Trophoblast cell (in vitro differentiated cells and primary cell): ENCODE data around the gene HIPK1.

Experiments used
- DNase-seq, 2 donors: peaks; one replicate each; pipeline ENCODE4 v3.0.0-alpha.2; 2016
- H2AFZ ChIP-seq: 2 replicates; pipeline ENCODE4 v1.6.1; 2013; ENCODE audit warnings: low read length, moderate library complexity, mild to moderate bottlenecking; ENCODE audit not compliant: insufficient read depth, poor library complexity
- H2AK5ac ChIP-seq: 2 replicates; pipeline ENCODE4 v1.6.1; 2013; ENCODE audit warnings: mild to moderate bottlenecking, low read length
- H2BK120ac ChIP-seq: 2 replicates; pipeline ENCODE4 v1.6.1; 2013; ENCODE audit warnings: low read length, mild to moderate bottlenecking, moderate library complexity; ENCODE audit not compliant: insufficient read depth, poor library complexity
- H2BK12ac ChIP-seq: 2 replicates; pipeline ENCODE4 v1.6.1; 2013; ENCODE audit warnings: mild to moderate bottlenecking, low read length, moderate library complexity
- H2BK5ac ChIP-seq: 2 replicates; pipeline ENCODE4 v1.6.1; 2013; ENCODE audit warnings: low read length, low read depth, moderate library complexity, mild to moderate bottlenecking; ENCODE audit not compliant: poor library complexity
- H3K14ac ChIP-seq: 2 replicates; pipeline ENCODE4 v1.6.1; 2013; ENCODE audit warnings: mild to moderate bottlenecking, low read length
- H3K18ac ChIP-seq: 2 replicates; pipeline ENCODE4 v1.6.1; 2013; ENCODE audit warnings: mild to moderate bottlenecking, low read length
- H3K23ac ChIP-seq: 2 replicates; pipeline ENCODE4 v1.6.1; 2013; ENCODE audit warnings: low read length
- H3K27ac ChIP-seq: 2 replicates; pipeline ENCODE4 v1.5.1; 2013; ENCODE audit warnings: low read depth, mild to moderate bottlenecking, inconsistent platforms, low read length, moderate library complexity
- H3K27me3 ChIP-seq: 2 replicates; pipeline ENCODE4 v1.6.1; 2013; ENCODE audit warnings: inconsistent platforms, mild to moderate bottlenecking, low read length, moderate library complexity; ENCODE audit not compliant: insufficient read depth
- H3K36me3 ChIP-seq, 2 experiments: 1 replicate in 1 of 2; 2 replicates in 1 of 2; pipeline ENCODE4 v1.6.1; 2013; ENCODE audit warnings: low read length in 2 of 2, mild to moderate bottlenecking in 2 of 2, moderate library complexity in 1 of 2; ENCODE audit not compliant: insufficient read depth in 2 of 2, control insufficient read depth in 1 of 2
- H3K4ac ChIP-seq: 2 replicates; pipeline ENCODE4 v1.6.1; 2013; ENCODE audit warnings: low read depth, mild to moderate bottlenecking, low read length, moderate library complexity
- H3K4me1 ChIP-seq, 2 experiments: 1 replicate in 1 of 2; 2 replicates in 1 of 2; pipeline ENCODE4 v1.6.1; 2013; ENCODE audit warnings: low read length in 2 of 2, mild to moderate bottlenecking in 2 of 2, moderate library complexity in 1 of 2; ENCODE audit not compliant: insufficient read depth in 2 of 2, control insufficient read depth in 1 of 2
- H3K4me2 ChIP-seq: 2 replicates; pipeline ENCODE4 v1.6.1; 2013; ENCODE audit warnings: inconsistent platforms, mild to moderate bottlenecking, low read length, moderate library complexity
- H3K4me3 ChIP-seq: 2 replicates; pipeline ENCODE4 v1.5.1; 2013; ENCODE audit warnings: mild to moderate bottlenecking, low read depth, low read length, inconsistent platforms
- H3K79me1 ChIP-seq: one replicate; pipeline ENCODE4 v1.6.1; 2013; ENCODE audit warnings: low read length
- H3K79me2 ChIP-seq: 2 replicates; pipeline ENCODE4 v1.6.1; 2013; ENCODE audit warnings: low read length, mild to moderate bottlenecking; ENCODE audit not compliant: control insufficient read depth, insufficient read depth, poor library complexity
- H3K9ac ChIP-seq: 2 replicates; pipeline ENCODE4 v1.6.1; 2013; ENCODE audit warnings: mild to moderate bottlenecking, low read length
- H3K9me3 ChIP-seq: 2 replicates; pipeline ENCODE4 v1.6.1; 2013; ENCODE audit warnings: low read depth, mild to moderate bottlenecking, control low read depth, inconsistent platforms, low read length; ENCODE audit not compliant: insufficient read depth
- H4K12ac ChIP-seq: 2 replicates; pipeline ENCODE4 v1.6.1; 2013; ENCODE audit warnings: low read depth, mild to moderate bottlenecking, low read length, moderate library complexity
- H4K8ac ChIP-seq: 2 replicates; pipeline ENCODE4 v1.6.1; 2013; ENCODE audit warnings: low read depth, mild to moderate bottlenecking, low read length, moderate library complexity
- H4K91ac ChIP-seq: one replicate; pipeline ENCODE4 v1.6.1; 2013; ENCODE audit warnings: low read depth, mild to moderate bottlenecking, low read length, moderate library complexity
- WGBS: extraction: QIAGEN DNeasy Blood & Tissue Kit; methylation state at CpG from one replicate; pipeline ENCODE4 v1.1.7; 2013; ENCODE audit warnings: missing lambda C conversion rate; ENCODE audit not compliant: insufficient read length, insufficient coverage; ENCODE audit errors: extremely low coverage; 5-methylcytosine and 5-hydroxymethylcytosine counted together

The HIPK1 gene

GRCh38 chr1:113999799-114000198 is 70.7 kb downstream of the HIPK1 start:
- H2BK120ac ChIP-seq: no peak overlapping the region
- H2BK12ac ChIP-seq: no peak overlapping the region
- no peak overlapping the region for H2AK5ac ChIP-seq
- no peak overlapping the region for H4K12ac ChIP-seq
- no peak overlapping the region for H3K4me2 ChIP-seq
- no peaks in the 10 kb centered on the region for H3K79me2 ChIP-seq
- no peak overlapping the region for H3K14ac ChIP-seq
- H2BK5ac ChIP-seq: no peak overlapping the region
- no peak overlapping the region for H3K4me3 ChIP-seq
- no peak overlapping the region for H3K4ac ChIP-seq
- no peak for DNase-seq
- no peaks in the 10 kb centered on the region for H3K27me3 ChIP-seq
- no CpG with 5 or more reads among the region's 2 CpGs for WGBS
- no peak overlapping the region for H3K9ac ChIP-seq
- no peak overlapping the region for H4K91ac ChIP-seq
- no peaks in the 10 kb centered on the region for H3K36me3 ChIP-seq
- H3K9me3 ChIP-seq: peaks cover 5% of the 10 kb centered on the region
- no peak overlapping the region for H3K27ac ChIP-seq
- no peak overlapping the region for H3K23ac ChIP-seq
- H3K79me1 ChIP-seq: no peaks in the 10 kb centered on the region
- no peak overlapping the region for H2AFZ ChIP-seq
- H3K18ac ChIP-seq: no peak overlapping the region
- H4K8ac ChIP-seq: no peak overlapping the region
- peaks cover 3 to 8% of the 10 kb centered on the region in 2 experiments for H3K4me1 ChIP-seq

- no peak overlapping the region for H3K23ac ChIP-seq
- H3K14ac ChIP-seq: no peak overlapping the region
- H3K9me3 ChIP-seq: peaks cover 5% of the 10 kb centered on the region
- no peak overlapping the region for H3K27ac ChIP-seq
- peaks cover 3 to 8% of the 10 kb centered on the region in 2 experiments for H3K4me1 ChIP-seq
- H3K18ac ChIP-seq: no peak overlapping the region
- H2BK12ac ChIP-seq: no peak overlapping the region
- no peaks in the 10 kb centered on the region for H3K79me1 ChIP-seq
- no peak overlapping the region for H3K4ac ChIP-seq
- no peaks in the 10 kb centered on the region for H3K27me3 ChIP-seq
- no peak overlapping the region for H2AK5ac ChIP-seq
- H3K9ac ChIP-seq: no peak overlapping the region
- no peak overlapping the region for H4K91ac ChIP-seq
- H3K36me3 ChIP-seq: no peaks in the 10 kb centered on the region
- no peaks in the 10 kb centered on the region for H3K79me2 ChIP-seq
- no peak overlapping the region for H3K4me3 ChIP-seq
- no peak overlapping the region for H2BK120ac ChIP-seq
- H2BK5ac ChIP-seq: no peak overlapping the region
- H2AFZ ChIP-seq: no peak overlapping the region
- H4K12ac ChIP-seq: no peak overlapping the region
- DNase-seq: no peak
- H4K8ac ChIP-seq: no peak overlapping the region
- no peak overlapping the region for H3K4me2 ChIP-seq
Measured at GRCh38 chr1:114000406-114000805, 71.3 kb downstream of the HIPK1 start.

DNA sequence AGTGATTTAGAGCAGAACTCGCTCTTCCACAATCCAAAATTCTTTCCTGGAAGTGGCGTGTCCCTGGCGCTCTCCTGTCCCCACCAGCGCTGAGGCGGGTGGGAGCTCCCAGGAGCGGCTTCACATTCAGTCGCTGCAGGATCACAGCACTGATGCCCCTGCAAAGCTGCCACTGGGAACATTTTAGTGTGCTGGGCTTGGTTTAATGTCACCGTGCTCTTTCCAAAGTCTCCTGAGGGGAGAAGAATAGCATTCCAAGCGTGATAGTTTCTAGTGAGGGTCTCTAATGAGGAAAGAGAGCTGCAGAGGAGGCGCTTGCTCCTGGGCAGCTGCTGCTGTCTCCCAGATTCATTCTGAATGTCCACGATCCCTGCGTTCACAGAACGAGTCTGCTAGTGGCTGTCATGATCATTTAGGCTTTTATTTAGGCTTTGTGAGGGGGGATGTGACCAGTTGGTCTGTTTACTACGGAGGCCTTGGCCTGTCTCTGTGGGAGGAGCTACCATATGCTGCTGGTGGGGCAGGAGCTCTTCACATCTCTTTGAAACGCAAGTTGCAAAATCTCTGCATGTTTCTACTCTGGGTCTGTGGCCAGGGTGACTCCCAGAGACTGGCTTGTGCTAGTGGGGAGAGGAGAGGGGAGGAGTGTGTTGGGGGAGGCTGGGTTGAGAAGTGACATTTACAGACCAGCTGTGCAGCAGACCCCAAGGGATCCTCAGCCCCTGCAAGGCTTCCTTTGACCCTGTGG is 73.5 kb downstream of the HIPK1 start:
- no CpG with 5 or more reads among the region's 15 CpGs for WGBS
- Histone ChIP-seq H3K79me1 (no peaks in the 10 kb centered on the region), H4K8ac (no peak overlapping the region), H2AFZ (no peak overlapping the region), H3K36me3 (no peaks in the 10 kb centered on the region), H3K79me2 (no peaks in the 10 kb centered on the region), H3K27ac (no peak overlapping the region), H4K12ac (no peak overlapping the region), H3K4ac (no peak overlapping the region), H3K27me3 (no peaks in the 10 kb centered on the region), H3K23ac (no peak overlapping the region), H3K9ac (no peak overlapping the region), H2BK5ac (no peak overlapping the region), H3K14ac (no peak overlapping the region), H2BK120ac (no peak overlapping the region), H2BK12ac (no peak overlapping the region), H2AK5ac (no peak overlapping the region), H3K9me3 (peaks cover 7% of the 10 kb centered on the region), H3K4me3 (no peak overlapping the region), H3K18ac (no peak overlapping the region), H4K91ac (no peak overlapping the region), H3K4me1 (peaks cover 3 to 8% of the 10 kb centered on the region in 2 experiments), H3K4me2 (no peak overlapping the region)
- DNase-seq: peak in 1 of 2 donors; percentile 57

DNA sequence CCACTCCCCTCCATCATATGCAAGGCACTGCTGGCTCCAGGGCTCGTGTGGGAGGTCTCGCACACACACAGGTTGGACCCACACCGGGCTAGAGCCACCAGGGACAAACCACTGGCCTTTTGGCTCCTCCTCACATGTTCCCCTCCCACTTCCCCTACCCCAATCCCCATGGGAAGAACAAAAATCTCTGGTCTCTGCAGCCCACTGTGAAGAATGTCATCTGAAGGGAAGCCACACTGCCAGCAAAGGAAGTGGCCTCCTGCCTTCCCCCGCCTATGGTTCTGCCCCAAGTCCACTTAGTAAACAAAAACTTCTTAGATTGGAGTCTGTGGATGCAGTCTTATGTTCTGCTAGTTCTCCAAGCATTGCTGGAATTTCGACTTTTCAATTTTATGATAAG is 74.3 kb downstream of the HIPK1 start:
- Histone ChIP-seq H2BK120ac (no peak overlapping the region), H3K18ac (no peak overlapping the region), H3K23ac (no peak overlapping the region), H4K8ac (no peak overlapping the region), H2AK5ac (no peak overlapping the region), H3K79me2 (no peaks in the 10 kb centered on the region), H4K91ac (no peak overlapping the region), H2AFZ (no peak overlapping the region), H3K36me3 (no peaks in the 10 kb centered on the region), H3K9ac (no peak overlapping the region), H3K27me3 (no peaks in the 10 kb centered on the region), H3K4ac (no peak overlapping the region), H3K27ac (no peak overlapping the region), H3K4me3 (no peak overlapping the region), H3K79me1 (no peaks in the 10 kb centered on the region), H4K12ac (no peak overlapping the region), H3K14ac (no peak overlapping the region), H2BK5ac (no peak overlapping the region), H3K4me1 (peaks cover 3 to 10% of the 10 kb centered on the region in 2 experiments), H3K9me3 (peaks cover 7% of the 10 kb centered on the region), H2BK12ac (no peak overlapping the region), H3K4me2 (no peak overlapping the region)
- no peak for DNase-seq
- WGBS: no CpG with 5 or more reads among the region's 5 CpGs
